ENCODE measurements around the gene KRTAP10-12. TPM values are rescaled to one million over a fixed set of nuclear protein-coding genes. Genes with fewer than 3 reads are reported as not detected.

The KRTAP10-12 gene
- total and polyA plus RNA-seq, 2 donors from 2014 or later: not detected

DNA sequence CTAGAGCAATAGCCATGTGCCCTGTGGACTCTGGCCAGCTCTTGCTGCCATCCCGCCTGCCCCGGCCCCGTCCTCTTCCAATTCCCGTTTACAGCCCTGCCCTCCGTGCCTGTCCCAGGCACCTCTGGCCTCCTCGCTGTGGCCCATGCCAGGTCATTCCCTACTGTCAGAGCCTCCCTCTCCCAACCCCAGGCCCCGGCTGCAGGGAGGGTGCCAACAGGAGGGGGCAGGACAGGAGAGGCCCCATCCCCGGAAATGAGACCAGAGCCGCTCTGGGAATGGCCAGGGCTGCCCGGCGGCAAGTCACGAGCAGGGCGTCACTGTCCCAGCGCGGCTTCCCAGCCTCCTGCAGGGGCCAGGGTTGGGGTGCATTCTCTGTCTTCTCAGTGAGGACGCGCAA, 37.9 kb downstream of the KRTAP10-12 start:
- FAIRE-seq: no peak
- no peaks in the 10 kb centered on the region for H3K4me1 ChIP-seq (ENCODE audit: control insufficient read depth in 2 of 3, insufficient read depth in 2 of 3, low read depth in 1 of 3, low read length in 3 of 3)
- no peak overlapping the region for H3K4me3 ChIP-seq (ENCODE audit: low read length in 3 of 3)
- no peaks in the 10 kb centered on the region for H3K27me3 ChIP-seq (ENCODE audit: control insufficient read depth, insufficient read depth, low read length)
- DNase-seq: peak in 1 of 5 donors; percentile 15
- H3K9ac ChIP-seq (ENCODE audit: low read length in 3 of 3): no peak overlapping the region
- TF ChIP-seq, protein P1, sequence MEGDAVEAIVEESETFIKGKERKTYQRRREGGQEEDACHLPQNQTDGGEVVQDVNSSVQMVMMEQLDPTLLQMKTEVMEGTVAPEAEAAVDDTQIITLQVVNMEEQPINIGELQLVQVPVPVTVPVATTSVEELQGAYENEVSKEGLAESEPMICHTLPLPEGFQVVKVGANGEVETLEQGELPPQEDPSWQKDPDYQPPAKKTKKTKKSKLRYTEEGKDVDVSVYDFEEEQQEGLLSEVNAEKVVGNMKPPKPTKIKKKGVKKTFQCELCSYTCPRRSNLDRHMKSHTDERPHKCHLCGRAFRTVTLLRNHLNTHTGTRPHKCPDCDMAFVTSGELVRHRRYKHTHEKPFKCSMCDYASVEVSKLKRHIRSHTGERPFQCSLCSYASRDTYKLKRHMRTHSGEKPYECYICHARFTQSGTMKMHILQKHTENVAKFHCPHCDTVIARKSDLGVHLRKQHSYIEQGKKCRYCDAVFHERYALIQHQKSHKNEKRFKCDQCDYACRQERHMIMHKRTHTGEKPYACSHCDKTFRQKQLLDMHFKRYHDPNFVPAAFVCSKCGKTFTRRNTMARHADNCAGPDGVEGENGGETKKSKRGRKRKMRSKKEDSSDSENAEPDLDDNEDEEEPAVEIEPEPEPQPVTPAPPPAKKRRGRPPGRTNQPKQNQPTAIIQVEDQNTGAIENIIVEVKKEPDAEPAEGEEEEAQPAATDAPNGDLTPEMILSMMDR (IDR thresholded peaks at IDR 0.05; ENCODE audit: borderline replicate concordance, extremely low read depth, insufficient read depth): no peak
- intact Hi-C loops (cut with DNase I): no loop called here
- H3K36me3 ChIP-seq (ENCODE audit: control insufficient read depth in 2 of 3, insufficient read depth in 3 of 3, low read length in 3 of 3): no peaks in the 10 kb centered on the region
- no peak overlapping the region for H3K27ac ChIP-seq (ENCODE audit: low read depth in 2 of 2, low read length in 2 of 2)
- H3K9me3 ChIP-seq (ENCODE audit: control insufficient read depth in 2 of 3, insufficient read depth in 1 of 3, low read length in 3 of 3): peaks cover 0 to 33% (median 7%) of the 10 kb centered on the region in 3 donors

GRCh38 chr21:44735821-44736220, 38.8 kb downstream of the KRTAP10-12 start:
- FAIRE-seq (no peak), DNase-seq (peak in 1 of 5 donors; percentile 10)

GRCh38 chr21:44736291-44737004, 39.5 kb downstream of the KRTAP10-12 start:
- no peak overlapping the region for H3K27ac ChIP-seq (ENCODE audit: low read depth in 2 of 2, low read length in 2 of 2)
- peaks cover 0 to 36% (median 7%) of the 10 kb centered on the region in 3 donors for H3K9me3 ChIP-seq (ENCODE audit: control insufficient read depth in 2 of 3, insufficient read depth in 1 of 3, low read length in 3 of 3)
- intact Hi-C loops (cut with DNase I): no loop called here
- no peaks in the 10 kb centered on the region for H3K27me3 ChIP-seq (ENCODE audit: control insufficient read depth, insufficient read depth, low read length)
- H3K4me1 ChIP-seq (ENCODE audit: control insufficient read depth in 2 of 3, insufficient read depth in 2 of 3, low read depth in 1 of 3, low read length in 3 of 3): no peaks in the 10 kb centered on the region
- DNase-seq (peak in 1 of 5 donors; percentile 24), FAIRE-seq (no peak)
- H3K4me3 ChIP-seq (ENCODE audit: low read length in 3 of 3): no peak overlapping the region
- TF ChIP-seq, protein P1 (IDR thresholded peaks at IDR 0.05; ENCODE audit: borderline replicate concordance, extremely low read depth, insufficient read depth): no peak
- H3K36me3 ChIP-seq (ENCODE audit: control insufficient read depth in 2 of 3, insufficient read depth in 3 of 3, low read length in 3 of 3): no peaks in the 10 kb centered on the region
- no peak overlapping the region for H3K9ac ChIP-seq (ENCODE audit: low read length in 3 of 3)

More at GRCh38 chr21:44735821-44736220, 38.8 kb downstream of the KRTAP10-12 start:
- H3K9ac ChIP-seq (ENCODE audit: low read length in 3 of 3): no peak overlapping the region
- intact Hi-C loops (cut with DNase I): no loop called here
- H3K27me3 ChIP-seq (ENCODE audit: control insufficient read depth, insufficient read depth, low read length): no peaks in the 10 kb centered on the region
- TF ChIP-seq, protein P1 (IDR thresholded peaks at IDR 0.05; ENCODE audit: borderline replicate concordance, extremely low read depth, insufficient read depth): no peak
- no peaks in the 10 kb centered on the region for H3K36me3 ChIP-seq (ENCODE audit: control insufficient read depth in 2 of 3, insufficient read depth in 3 of 3, low read length in 3 of 3)
- H3K4me1 ChIP-seq (ENCODE audit: control insufficient read depth in 2 of 3, insufficient read depth in 2 of 3, low read depth in 1 of 3, low read length in 3 of 3): no peaks in the 10 kb centered on the region
- no peak overlapping the region for H3K27ac ChIP-seq (ENCODE audit: low read depth in 2 of 2, low read length in 2 of 2)
- peaks cover 0 to 36% (median 7%) of the 10 kb centered on the region in 3 donors for H3K9me3 ChIP-seq (ENCODE audit: control insufficient read depth in 2 of 3, insufficient read depth in 1 of 3, low read length in 3 of 3)
- no peak overlapping the region for H3K4me3 ChIP-seq (ENCODE audit: low read length in 3 of 3)

Data from kidney (tissue), 14 donors.